Upper lobe of right lung (tissue), 1 donor: Measurements from ENCODE around the gene TBC1D13. TPM values are rescaled to one million over a fixed set of nuclear protein-coding genes. Genes with fewer than 3 reads are reported as not detected.

ENCODE experiments used
- ATAC-seq: fragments of 200-7000 bp; cut with Tn5 transposase; one replicate; pipeline ENCODE4 v1.9.1; 2020; ENCODE audit warnings: mild to moderate bottlenecking, moderate library complexity
- DNase-seq: peaks from one replicate; pipeline ENCODE4 v3.0.0-alpha.2; 2020
- H3K27ac ChIP-seq: fragments of 200-600 bp; one replicate; pipeline ENCODE4 v1.8.0; 2022
- H3K27me3 ChIP-seq: fragments of 200-600 bp; one replicate; pipeline ENCODE4 v1.8.0; 2022; ENCODE audit warnings: mild to moderate bottlenecking
- H3K36me3 ChIP-seq: fragments of 200-600 bp; one replicate; pipeline ENCODE4 v1.8.0; 2022
- H3K4me1 ChIP-seq: fragments of 200-600 bp; one replicate; pipeline ENCODE4 v1.8.0; 2022
- H3K4me3 ChIP-seq: fragments of 200-600 bp; one replicate; pipeline ENCODE4 v1.8.0; 2022; ENCODE audit warnings: mild to moderate bottlenecking
- H3K9me3 ChIP-seq: fragments of 200-600 bp; one replicate; pipeline ENCODE4 v1.8.0; 2022
- CTCF ChIP-seq: fragments of 200-600 bp; IDR thresholded peaks from one replicate; pipeline ENCODE4 v1.8.0; 2022; ENCODE audit warnings: antibody characterized with exemption
- intact Hi-C: fragments of 100-400 bp; cut with DNase I; formaldehyde crosslinking; loops from one replicate; pipeline ENCODE4 v1.11.0; 2022
- total RNA-seq: library from RNA; stranded (reverse); fragmentation: NEBNext Ultra II Directional; extraction: Animal tissue kit (Norgen Biotek cat#: 25700); gene quantifications from one replicate; pipeline ENCODE4 v1.2.1, GENCODE V29; 2021
- donor health status: DM: no; HTN: yes; CAD: no; lungs with severe emphysema.

TBC1D13 gene
- total RNA-seq, 1 donor from 2014 or later = 27.1 TPM

- H3K27me3 ChIP-seq = no peaks in the 10 kb centered on the region
- no peak overlapping the region for H3K4me3 ChIP-seq
- H3K4me1 ChIP-seq = peaks cover 11% of the 10 kb centered on the region
- no peak overlapping the region for H3K27ac ChIP-seq
- H3K36me3 ChIP-seq = peaks cover 33% of the 10 kb centered on the region
- ATAC-seq (no peak), DNase-seq (no peak)
- intact Hi-C loops = no loop called here
- H3K9me3 ChIP-seq = no peaks in the 10 kb centered on the region
- TF ChIP-seq CTCF = no peak
Observed at GRCh38 chr9:128820665-128821583, 33.9 kb downstream of the TBC1D13 start.

- no peak for TF ChIP-seq CTCF
- DNase-seq (no peak), ATAC-seq (no peak)
- Histone ChIP-seq H3K36me3 (peaks cover 42% of the 10 kb centered on the region), H3K27ac (no peak overlapping the region), H3K27me3 (no peaks in the 10 kb centered on the region), H3K4me3 (no peak overlapping the region), H3K9me3 (no peaks in the 10 kb centered on the region), H3K4me1 (peaks cover 11% of the 10 kb centered on the region)
- intact Hi-C loops = no loop called here
Observed at GRCh38 chr9:128821584-128822406, 34.7 kb downstream of the TBC1D13 start.

GRCh38 chr9:128822407-128823042, 35.5 kb downstream of the TBC1D13 start:
- Histone ChIP-seq H3K27ac (no peak overlapping the region), H3K9me3 (no peaks in the 10 kb centered on the region), H3K36me3 (peaks cover 48% of the 10 kb centered on the region), H3K27me3 (no peaks in the 10 kb centered on the region), H3K4me1 (peaks cover 11% of the 10 kb centered on the region), H3K4me3 (no peak overlapping the region)
- TF ChIP-seq CTCF = no peak
- DNase-seq = no peak
- no peak for ATAC-seq
- intact Hi-C loops = no loop called here

GRCh38 chr9:128823362-128823902, 36.4 kb downstream of the TBC1D13 start:
- TF ChIP-seq CTCF = no peak
- intact Hi-C loops = no loop called here
- H3K36me3 ChIP-seq = peaks cover 48% of the 10 kb centered on the region
- no peak overlapping the region for H3K4me3 ChIP-seq
- DNase-seq = no peak
- ATAC-seq = no peak
- H3K9me3 ChIP-seq = no peaks in the 10 kb centered on the region
- peaks cover 11% of the 10 kb centered on the region for H3K4me1 ChIP-seq
- H3K27ac ChIP-seq = no peak overlapping the region
- H3K27me3 ChIP-seq = no peaks in the 10 kb centered on the region

- H3K27me3 ChIP-seq = no peaks in the 10 kb centered on the region
Observed at GRCh38 chr9:128823903-128824406, 36.9 kb downstream of the TBC1D13 start.

More at GRCh38 chr9:128823903-128824406, 36.9 kb downstream of the TBC1D13 start:
- intact Hi-C loops = no loop called here
- Histone ChIP-seq H3K4me1 (peaks cover 16% of the 10 kb centered on the region), H3K4me3 (no peak overlapping the region), H3K36me3 (peaks cover 48% of the 10 kb centered on the region), H3K27ac (no peak overlapping the region), H3K9me3 (no peaks in the 10 kb centered on the region)
- DNase-seq = no peak
- no peak for ATAC-seq
- TF ChIP-seq CTCF = no peak
